BE2C (cell line): Measurements from ENCODE around the gene TMSB4X.

ENCODE experiments used
- DNase-seq: peaks from one replicate; pipeline ENCODE4 v3.0.0-alpha.2; 2020
- H3K27me3 ChIP-seq: fragments of 250-450 bp; sonication (Bioruptor Pico); 2 replicates; pipeline ENCODE4 v1.5.1; 2020; ENCODE audit warnings: mild to moderate bottlenecking
- H3K36me3 ChIP-seq: fragments of 250-450 bp; sonication (Bioruptor Pico); 2 replicates; pipeline ENCODE4 v1.5.1; 2020; ENCODE audit warnings: mild to moderate bottlenecking
- H3K4me1 ChIP-seq: fragments of 250-450 bp; sonication (Bioruptor Pico); 2 replicates; pipeline ENCODE4 v1.5.1; 2020
- H3K4me3 ChIP-seq: 2 replicates; pipeline ENCODE4 v1.5.1; 2011; ENCODE audit warnings: low read depth, low read length
- H3K9me3 ChIP-seq: fragments of 250-450 bp; sonication (Bioruptor Pico); 2 replicates; pipeline ENCODE4 v1.5.1; 2020
- CTCF ChIP-seq: IDR thresholded peaks from 2 replicates; pipeline ENCODE4 v1.5.1; 2012; ENCODE audit warnings: mild to moderate bottlenecking, low read depth, low read length

Gene TMSB4X

GRCh38 chrX:12997906-12998687 lies 23.2 kb downstream of the TMSB4X start:
- Histone ChIP-seq H3K9me3 (no peaks in the 10 kb centered on the region), H3K4me3 (no peak overlapping the region), H3K4me1 (no peaks in the 10 kb centered on the region), H3K36me3 (no peaks in the 10 kb centered on the region), H3K27me3 (no peaks in the 10 kb centered on the region)
- DNase-seq: no peak
- TF ChIP-seq CTCF: no peak

- no peak for DNase-seq
- TF ChIP-seq CTCF: no peak
- no peak overlapping the region for H3K4me3 ChIP-seq
- H3K9me3 ChIP-seq: no peaks in the 10 kb centered on the region
- H3K27me3 ChIP-seq: no peaks in the 10 kb centered on the region
- no peaks in the 10 kb centered on the region for H3K4me1 ChIP-seq
- H3K36me3 ChIP-seq: no peaks in the 10 kb centered on the region
Measured at GRCh38 chrX:12999422-12999821, 24.5 kb downstream of the TMSB4X start.

GRCh38 chrX:13000301-13000811 lies 25.4 kb downstream of the TMSB4X start:
- Histone ChIP-seq H3K9me3 (no peaks in the 10 kb centered on the region), H3K4me1 (no peaks in the 10 kb centered on the region), H3K36me3 (no peaks in the 10 kb centered on the region), H3K4me3 (no peak overlapping the region), H3K27me3 (no peaks in the 10 kb centered on the region)
- DNase-seq: no peak
- no peak for TF ChIP-seq CTCF

- Histone ChIP-seq H3K4me1 (no peaks in the 10 kb centered on the region), H3K9me3 (no peaks in the 10 kb centered on the region)
- DNase-seq: no peak
Measured at GRCh38 chrX:13001097-13001496, 26.2 kb downstream of the TMSB4X start.

DNA sequence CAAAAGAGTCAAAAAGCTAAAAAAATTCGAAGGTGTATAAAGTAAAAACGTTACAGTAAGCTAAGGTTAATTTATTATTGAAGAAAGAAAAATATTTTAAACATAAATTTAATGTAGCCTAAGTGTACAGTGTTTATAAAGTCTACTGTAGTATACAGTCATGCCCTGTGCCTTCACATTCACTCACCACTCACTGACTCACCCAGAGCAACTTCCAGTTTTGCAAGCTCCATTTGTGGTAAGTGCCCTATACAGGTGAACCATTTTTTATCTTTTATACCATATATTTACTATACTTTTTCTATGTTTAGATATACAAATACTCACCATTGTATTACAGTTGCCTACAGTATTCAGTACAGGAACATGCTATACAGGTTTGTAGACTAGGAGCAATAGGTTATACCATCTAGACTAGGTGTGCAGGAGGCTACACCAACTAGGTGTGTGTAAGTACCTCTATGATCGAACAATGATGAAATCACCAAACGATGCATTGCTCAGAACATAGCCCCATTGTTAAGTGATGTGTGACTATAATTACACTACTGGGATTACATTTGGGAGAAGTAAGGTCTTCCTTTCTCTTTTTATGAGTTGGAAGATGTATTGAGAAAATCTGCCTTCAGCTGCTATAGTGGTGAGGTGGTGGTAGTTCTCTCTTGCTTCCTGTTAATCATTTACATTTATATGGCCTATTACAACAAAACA lies 27.2 kb downstream of the TMSB4X start:
- no peak overlapping the region for H3K4me3 ChIP-seq
- no peak for TF ChIP-seq CTCF
- no peaks in the 10 kb centered on the region for H3K4me1 ChIP-seq
- H3K36me3 ChIP-seq: no peaks in the 10 kb centered on the region
- no peaks in the 10 kb centered on the region for H3K27me3 ChIP-seq
- no peaks in the 10 kb centered on the region for H3K9me3 ChIP-seq
- DNase-seq: no peak

More at GRCh38 chrX:13001097-13001496, 26.2 kb downstream of the TMSB4X start:
- Histone ChIP-seq H3K27me3 (no peaks in the 10 kb centered on the region), H3K36me3 (no peaks in the 10 kb centered on the region), H3K4me3 (no peak overlapping the region)
- no peak for TF ChIP-seq CTCF
